Activated T-helper 9 cell treated with anti-CD3 and anti-CD28 coated beads, Interleukin-2, amount 50 U/mL, for 16 hours (primary cell): Measurements from ENCODE around the gene GALNT17.
"Not testable (repeated sequence)": the region's sequence is repeated elsewhere in the genome, so short reads cannot be mapped to it uniquely, and the experiment has no call there.

Source experiments
- DNase-seq: peaks from one replicate; pipeline ENCODE4 v3.0.0-alpha.2; 2020; ENCODE audit warnings: low read depth

GALNT17 gene

DNA sequence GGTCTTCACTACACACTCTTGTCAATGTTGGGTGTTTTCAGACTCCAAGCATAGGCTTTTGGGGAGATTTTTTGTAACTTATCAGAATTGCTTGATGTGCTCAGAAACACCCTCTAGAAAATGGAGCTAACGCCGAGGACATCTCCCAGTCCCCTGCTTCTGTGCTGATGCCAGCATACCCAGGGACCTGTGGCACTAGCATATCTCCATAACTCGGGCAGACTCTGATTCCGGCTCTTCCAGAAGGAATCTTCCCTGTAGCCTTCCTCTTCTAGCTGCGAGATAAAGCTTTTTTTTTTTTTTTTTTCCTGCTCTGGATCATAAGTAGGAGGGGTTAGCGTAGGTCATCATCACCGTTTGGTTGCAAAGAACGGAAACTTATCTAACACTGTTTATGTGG, 434.4 kb downstream of the GALNT17 start:
- DNase-seq: no peak

GRCh38 chr7:71566991-71567390, 435.0 kb downstream of the GALNT17 start:
- DNase-seq: no peak

DNA sequence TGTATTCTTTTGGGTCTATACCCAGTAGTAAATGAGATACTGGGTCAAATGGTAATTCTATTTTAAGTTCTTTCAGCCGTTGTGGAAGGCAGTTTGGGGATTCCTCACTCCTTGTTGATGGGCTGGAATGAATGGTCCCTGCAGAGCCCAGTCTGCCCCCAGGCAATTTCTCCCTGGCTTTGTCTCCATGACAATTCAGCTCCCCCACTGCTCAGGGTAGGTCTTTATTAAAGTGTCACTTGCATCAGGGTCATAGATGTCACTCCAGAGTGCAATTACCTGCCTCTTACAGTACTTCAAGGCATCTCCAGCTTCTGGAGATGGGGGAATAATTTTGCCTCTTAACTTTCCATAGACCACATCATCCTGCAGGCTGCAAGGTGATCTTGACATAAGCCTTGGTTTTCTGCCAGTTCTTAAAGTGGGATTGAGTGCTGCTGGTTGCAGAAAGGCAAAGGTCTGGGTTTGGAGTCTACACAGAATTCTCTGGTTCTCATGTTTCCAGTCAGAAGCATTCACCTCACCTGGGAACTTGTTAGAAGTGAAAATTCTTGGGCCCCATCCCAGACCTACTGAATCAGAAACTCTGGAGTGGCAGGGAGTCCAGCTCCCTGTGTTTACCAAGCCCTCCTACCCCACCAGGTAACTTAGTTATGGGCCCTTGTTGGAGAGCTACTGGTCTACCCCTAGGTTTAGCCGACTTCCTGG, 442.4 kb downstream of the GALNT17 start:
- no peak for DNase-seq

GRCh38 chr7:71580027-71580426, 448.1 kb downstream of the GALNT17 start:
- DNase-seq: no peak

DNA sequence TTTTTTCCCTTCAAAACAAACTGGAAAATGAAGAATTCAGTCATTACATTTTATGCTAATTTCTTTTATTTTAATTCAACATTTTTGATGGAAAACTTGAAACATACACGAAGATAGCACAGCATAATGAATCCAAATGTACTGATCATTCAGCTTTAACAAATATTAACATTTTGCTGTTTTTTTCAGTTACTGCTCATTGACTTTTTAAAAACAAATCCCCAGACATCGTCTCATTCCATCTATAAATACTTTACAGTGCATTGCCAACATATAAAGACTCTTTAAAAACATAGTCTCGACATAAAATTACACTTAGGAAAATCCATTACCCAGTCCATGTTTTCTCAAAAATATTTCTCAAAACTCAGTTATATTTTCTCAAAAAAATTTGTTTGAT, 452.3 kb downstream of the GALNT17 start:
- DNase-seq: no peak

- no peak for DNase-seq
These were observed 459.9 kb downstream of the GALNT17 start for GRCh38 chr7:71591876-71592275.

GRCh38 chr7:71592388-71592787, 460.4 kb downstream of the GALNT17 start:
- DNase-seq: not testable (repeated sequence)

- DNase-seq: no peak
These were observed 462.8 kb downstream of the GALNT17 start for GRCh38 chr7:71594736-71595135.

DNA sequence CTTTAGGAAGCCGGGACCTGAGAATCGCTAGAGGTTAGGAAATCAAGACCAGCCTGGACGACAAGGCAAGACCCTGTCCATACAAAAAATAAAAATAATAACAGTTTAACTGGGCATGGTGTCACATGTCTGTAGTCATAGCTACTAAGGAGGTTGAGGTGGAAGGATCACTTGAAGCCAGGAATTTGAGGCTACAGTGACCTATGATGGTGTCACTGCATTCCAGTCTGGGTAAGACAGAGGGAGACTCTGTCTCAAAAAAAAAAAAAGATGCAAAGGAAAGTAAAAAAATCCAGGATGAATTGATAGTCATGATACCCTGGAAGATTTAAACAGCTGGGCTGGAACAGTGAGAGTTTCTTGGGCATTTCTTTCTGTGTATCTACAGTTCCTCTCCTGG, 463.2 kb downstream of the GALNT17 start:
- DNase-seq: no peak

- no peak for DNase-seq
These were observed 466.6 kb downstream of the GALNT17 start for GRCh38 chr7:71598553-71598952.

GRCh38 chr7:71601851-71602250, 469.9 kb downstream of the GALNT17 start:
- no peak for DNase-seq

DNA sequence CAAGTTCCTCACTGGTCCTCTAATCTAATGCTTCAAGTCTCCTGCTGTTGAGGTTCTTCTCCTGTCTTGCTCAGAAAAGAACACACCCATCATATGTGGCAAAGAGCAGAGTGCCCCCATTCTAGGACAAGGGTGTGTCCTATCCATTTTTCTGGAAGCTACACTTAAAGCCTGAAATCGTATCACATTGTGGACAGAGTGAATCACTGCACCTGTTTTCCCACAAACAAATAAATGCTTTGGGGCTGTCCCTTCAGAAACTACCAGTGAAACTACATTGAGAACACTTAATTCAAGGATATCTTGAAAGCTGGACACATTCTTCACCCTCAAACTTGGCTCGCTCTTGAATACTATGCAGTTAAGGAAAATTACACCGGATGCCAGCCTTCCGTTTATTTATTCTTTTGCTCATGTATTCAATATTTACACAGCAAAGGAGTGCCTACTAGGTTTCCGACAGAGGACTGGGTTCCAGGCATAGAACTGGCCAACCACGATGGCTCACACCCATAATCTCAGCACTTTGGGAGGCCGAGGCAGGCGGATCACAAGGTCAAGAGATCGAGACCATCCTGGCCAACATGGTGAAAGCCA, 473.0 kb downstream of the GALNT17 start:
- no peak for DNase-seq

DNA sequence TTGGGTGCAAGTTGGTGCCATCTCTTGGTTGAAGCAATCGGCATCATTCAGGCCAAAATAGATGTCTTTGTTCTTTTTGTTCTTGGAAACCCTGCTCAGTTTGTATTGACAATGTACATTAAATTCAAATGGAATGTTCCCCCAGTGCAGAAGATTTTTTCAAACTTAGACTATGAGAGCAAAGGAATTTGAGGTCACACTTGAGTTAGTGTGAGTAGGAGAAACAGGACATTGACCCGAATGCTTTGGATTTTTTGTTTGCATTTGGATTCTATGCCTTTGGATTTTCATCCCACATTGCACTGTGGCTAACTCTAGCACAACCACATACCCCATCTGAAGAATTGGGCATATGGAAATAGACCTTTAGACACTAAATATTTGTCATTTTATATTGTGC, 480.0 kb downstream of the GALNT17 start:
- DNase-seq: no peak

GRCh38 chr7:71612911-71613310, 481.0 kb downstream of the GALNT17 start:
- no peak for DNase-seq

DNA sequence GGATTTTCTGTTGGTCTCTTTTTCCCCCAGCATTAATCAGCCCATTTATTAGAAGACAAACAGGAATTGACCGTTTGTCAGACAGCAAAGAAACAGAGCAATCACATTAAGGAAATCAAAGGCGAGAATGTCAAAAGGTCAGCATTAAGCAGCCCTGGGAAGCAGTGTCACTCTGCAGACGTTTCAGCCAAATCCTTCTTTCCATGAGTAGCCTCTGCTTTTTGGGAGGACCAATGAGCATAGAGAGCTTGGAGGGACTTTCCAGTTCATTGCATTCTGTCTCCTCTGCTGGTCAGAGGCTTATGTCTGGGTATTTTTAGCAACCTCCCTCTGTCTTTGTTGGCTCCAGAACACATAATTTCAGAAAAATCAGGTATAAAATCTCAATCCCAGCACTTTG, 481.4 kb downstream of the GALNT17 start:
- no peak for DNase-seq

- no peak for DNase-seq
These were observed 483.1 kb downstream of the GALNT17 start for GRCh38 chr7:71615017-71615416.

DNA sequence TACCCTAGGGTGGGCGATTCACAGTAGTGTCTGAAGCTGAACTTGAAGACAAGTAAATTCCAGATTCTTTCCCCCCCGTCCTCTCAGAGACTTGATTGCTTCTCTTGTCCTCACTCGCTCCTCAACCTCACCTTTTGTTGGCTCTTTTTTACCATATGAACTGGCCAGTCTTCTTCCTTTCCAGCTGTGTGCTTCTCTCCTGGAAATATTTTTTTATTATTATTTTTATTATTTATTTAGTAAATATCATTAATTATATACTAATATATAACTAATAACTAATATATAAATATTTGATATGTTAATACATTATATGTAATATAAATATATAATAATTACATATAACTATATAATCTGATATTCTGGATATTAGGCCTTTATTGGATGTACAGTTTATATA, 484.3 kb downstream of the GALNT17 start:
- no peak for DNase-seq

- no peak for DNase-seq
These were observed 486.3 kb downstream of the GALNT17 start for GRCh38 chr7:71618278-71618677.

- DNase-seq: no peak
These were observed 493.6 kb downstream of the GALNT17 start for GRCh38 chr7:71625545-71625944.

DNA sequence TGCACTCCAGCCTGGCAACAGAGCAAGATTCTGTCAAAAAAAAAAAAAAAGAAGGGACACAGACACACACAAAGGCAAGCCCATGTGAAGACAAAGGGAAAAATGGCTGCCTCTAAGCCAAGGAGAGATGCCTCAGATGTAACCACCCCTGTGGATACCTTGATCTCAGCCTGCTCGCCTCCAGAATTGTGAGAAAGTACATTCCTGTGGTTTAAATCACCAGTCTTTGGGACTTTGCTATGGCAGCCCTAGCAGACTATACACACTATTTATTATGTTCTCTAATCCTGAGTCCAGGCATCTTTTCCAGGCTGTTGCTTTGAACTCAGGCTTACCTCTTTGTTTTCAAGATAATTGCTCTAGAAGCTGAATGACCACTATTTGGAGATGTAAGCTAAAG, 494.3 kb downstream of the GALNT17 start:
- DNase-seq: no peak

DNA sequence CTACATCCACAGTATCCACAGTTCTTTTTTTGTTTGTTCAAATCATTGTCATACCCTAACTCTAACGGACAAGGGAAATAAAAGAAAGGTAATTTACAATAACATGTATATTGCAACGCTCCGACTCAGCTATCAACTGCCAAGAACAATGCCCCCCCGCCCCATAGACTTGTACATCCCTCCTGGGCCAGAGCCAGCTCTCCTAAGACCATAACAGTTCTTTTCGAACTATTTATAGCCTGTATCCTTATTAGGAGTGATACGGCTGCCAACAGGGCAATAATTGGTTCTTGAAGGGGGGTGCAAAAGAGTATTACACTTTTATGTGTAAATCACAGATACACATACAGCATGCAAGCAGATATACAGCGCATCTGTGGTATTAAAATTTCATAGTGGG, 495.7 kb downstream of the GALNT17 start:
- DNase-seq: no peak

DNA sequence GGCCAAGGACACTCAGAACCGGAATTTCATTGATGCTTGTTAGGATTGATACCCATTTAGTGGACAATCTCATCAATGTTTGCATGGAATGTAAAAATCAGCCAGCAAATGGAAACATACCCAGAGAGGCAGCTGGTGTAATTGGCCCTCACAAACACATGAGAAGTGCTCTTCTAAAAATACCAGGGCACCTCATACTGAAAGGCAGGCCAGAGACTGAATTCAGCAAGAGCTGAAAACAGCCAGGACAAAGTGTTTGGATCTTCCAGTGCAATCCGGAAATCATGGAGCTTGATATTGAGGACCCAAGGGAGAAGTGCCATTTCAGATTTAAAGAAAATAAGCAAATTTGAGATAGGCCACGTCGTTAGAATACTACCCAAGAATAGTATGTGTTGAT, 498.6 kb downstream of the GALNT17 start:
- DNase-seq: no peak

- DNase-seq: no peak
These were observed 501.6 kb downstream of the GALNT17 start for GRCh38 chr7:71633551-71634008.

DNA sequence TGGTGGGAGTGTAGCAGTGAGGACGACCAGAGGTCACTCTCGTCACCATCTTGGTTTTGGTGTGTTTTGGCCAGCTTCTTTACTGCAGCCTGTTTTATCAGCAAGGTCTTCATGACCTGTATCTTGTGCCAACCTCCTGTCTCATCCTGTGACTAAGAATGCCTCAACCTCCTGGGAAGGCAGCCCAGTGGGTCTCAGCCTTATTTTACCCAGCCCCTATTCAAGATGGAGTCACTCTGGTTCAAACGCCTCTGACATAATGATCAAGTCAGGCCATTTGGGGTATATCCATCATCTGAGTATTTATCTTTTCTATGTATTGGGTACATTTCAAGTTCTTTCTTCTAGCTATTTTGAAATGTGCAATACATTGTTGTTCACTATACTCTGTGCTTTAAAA, 503.9 kb downstream of the GALNT17 start:
- not testable (repeated sequence) for DNase-seq
